ENCODE results near the gene VSTM2L.

GRCh38 chr20:37984018-37984785 is 81.3 kb downstream of the VSTM2L start:
- TF ChIP-seq EP300 (IDR thresholded peaks at IDR 0.05; ENCODE audit: borderline replicate concordance in 1 of 2, low read depth in 1 of 2, low read length in 1 of 2) (0 out of 4 replicates have a peak, but pooled peaks of 1 of the 2 experiments have one; percentile 28), YY1 (IDR thresholded peaks at IDR 0.05; ENCODE audit: low read depth) (no peak), TCF12 (IDR thresholded peaks at IDR 0.05) (no peak), FOSL2 (IDR thresholded peaks at IDR 0.05; ENCODE audit: borderline replicate concordance, low read depth) (no peak), CTCF (IDR thresholded peaks at IDR 0.05) (no peak)

Data from SK-N-SH (cell line).